ENCODE measurements around the gene NR2F2.

- TF ChIP-seq POLR2A (IDR thresholded peaks at IDR 0.05; ENCODE audit: low read length) = no peak
- no peak for TF ChIP-seq GATA1 (IDR thresholded peaks at IDR 0.05; ENCODE audit: low read depth, low read length)
These were observed 35.5 kb downstream of the NR2F2 start for GRCh38 chr15:96365781-96366525.
